Panc1 (cell line): ENCODE results near the gene CCDC6. TPM values are rescaled to one million over a fixed set of nuclear protein-coding genes. Genes with fewer than 3 reads are reported as not detected.

ENCODE experiments used
- ATAC-seq: fragments of 200-7000 bp; cut with Tn5 transposase; 2 replicates; pipeline ENCODE4 v1.9.1; 2020; ENCODE audit warnings: mild to moderate bottlenecking, moderate library complexity
- BruUV-seq: library from RNA; stranded (reverse); fragments of 400-500 nt; replicated peaks from 2 replicates; lab custom pipeline; 2021; lab: Mats Ljungman, UMichigan
- CTCF ChIA-PET: fragments of 300-600 bp; sonication (Branson Sonifier 250); formaldehyde crosslinking; loops from one replicate; lab custom pipeline; 2022; ENCODE audit warnings: antibody characterized with exemption; lab: Charles Lee
- POLR2A ChIA-PET: fragments of 300-600 bp; sonication (Branson Sonifier 250); formaldehyde crosslinking; loops from one replicate; lab custom pipeline; 2022; ENCODE audit warnings: antibody characterized with exemption; lab: Charles Lee
- DNase-seq: peaks from one replicate; pipeline ENCODE4 v3.0.0-alpha.2; 2010; ENCODE audit warnings: low read depth, low spot score
- H3K27ac ChIP-seq: 2 replicates; pipeline ENCODE4 v1.5.1; 2011; ENCODE audit warnings: mild to moderate bottlenecking, low read length, inconsistent platforms
- H3K27me3 ChIP-seq: fragments of 200-500 bp; sonication (Bioruptor generic); 2 replicates; pipeline ENCODE4 v1.6.0; 2014; ENCODE audit warnings: low read length, inconsistent platforms; ENCODE audit not compliant: control insufficient read depth, insufficient read depth
- H3K36me3 ChIP-seq: fragments of 200-500 bp; sonication (Bioruptor generic); 2 replicates; pipeline ENCODE4 v1.5.1; 2014; ENCODE audit warnings: inconsistent platforms, mild to moderate bottlenecking, low read length, moderate library complexity; ENCODE audit not compliant: control insufficient read depth, insufficient read depth
- H3K4me1 ChIP-seq: 2 replicates; pipeline ENCODE4 v1.5.1; 2011; ENCODE audit warnings: inconsistent platforms, mild to moderate bottlenecking, low read length, moderate library complexity; ENCODE audit not compliant: control insufficient read depth, insufficient read depth
- H3K4me3 ChIP-seq, 2 experiments: 2 replicates each; pipeline ENCODE4 v1.5.1; 2011 to 2012; ENCODE audit warnings: low read depth in 2 of 2, low read length in 2 of 2, mild to moderate bottlenecking in 2 of 2, inconsistent platforms in 1 of 2, moderate library complexity in 1 of 2
- H3K9me3 ChIP-seq: fragments of 200-500 bp; sonication (Bioruptor generic); 2 replicates; pipeline ENCODE4 v1.5.1; 2014; ENCODE audit warnings: low read depth, mild to moderate bottlenecking, inconsistent platforms, low read length, moderate library complexity; ENCODE audit not compliant: control insufficient read depth, insufficient read depth
- CTCF ChIP-seq: fragments of 450-650 bp; IDR thresholded peaks from 2 replicates; pipeline ENCODE4 v1.5.1; 2017; ENCODE audit warnings: mild to moderate bottlenecking
- POLR2AphosphoS5 ChIP-seq: IDR thresholded peaks from 2 replicates; pipeline ENCODE4 v1.6.1; 2012; ENCODE audit warnings: mild to moderate bottlenecking, low read depth, low read length, moderate library complexity
- REST ChIP-seq, 2 experiments: IDR thresholded peaks; 2 replicates each; pipeline ENCODE4 v1.6.1; 2011 to 2012; ENCODE audit warnings: low read depth in 2 of 2, control low read depth in 1 of 2, low read length in 1 of 2, mild to moderate bottlenecking in 1 of 2, moderate library complexity in 1 of 2; ENCODE audit not compliant: insufficient read depth in 1 of 2
- SIN3A ChIP-seq: IDR thresholded peaks from 2 replicates; pipeline ENCODE4 v1.6.1; 2012; ENCODE audit warnings: low read depth, mild to moderate bottlenecking, low read length, moderate library complexity, borderline replicate concordance; ENCODE audit not compliant: insufficient read depth
- TCF7L2 ChIP-seq: IDR thresholded peaks from 2 replicates; pipeline ENCODE4 v1.6.1; 2011; ENCODE audit warnings: mild to moderate bottlenecking, low read depth, low read length, inconsistent platforms
- in situ Hi-C: cut with HindIII; loops from 2 replicates; pipeline ENCODE4 v1.10.0; 2016; ENCODE audit warnings: low sequenced_read_pairs, low pct_unique_long_range_greater_than_20kb
- intact Hi-C: fragments of 100-400 bp; cut with micrococcal nuclease; formaldehyde crosslinking; loops from one replicate; pipeline ENCODE4 v1.10.0; 2022; ENCODE audit not compliant: unreplicated experiment
- total RNA-seq: library from RNA; stranded (reverse); gene quantifications from one replicate; pipeline ENCODE4 v1.2.1, GENCODE V29; 2021; ENCODE audit not compliant: unreplicated experiment

Gene CCDC6
- total RNA-seq, 1 experiment from 2014 or later = 48.7 TPM

GRCh38 chr10:59804220-59804619 lies 102.1 kb downstream of the CCDC6 start:
- CTCF ChIA-PET = no interaction called here

GRCh38 chr10:59803714-59804113 lies 102.6 kb downstream of the CCDC6 start:
- in situ Hi-C loops = no loop called here

More at GRCh38 chr10:59804220-59804619, 102.1 kb downstream of the CCDC6 start:
- Histone ChIP-seq H3K4me3 (no peak overlapping the region), H3K27me3 (no peaks in the 10 kb centered on the region), H3K9me3 (no peaks in the 10 kb centered on the region), H3K4me1 (no peaks in the 10 kb centered on the region), H3K36me3 (peaks cover 17% of the 10 kb centered on the region), H3K27ac (no peak overlapping the region)
- ATAC-seq (no peak), DNase-seq (no peak)
- POLR2A ChIA-PET = no interaction called here
- no peak for TF ChIP-seq SIN3A
- in situ Hi-C loops (no loop called here), intact Hi-C loops (no loop called here)
- BruUV-seq = no TSS peak

More at GRCh38 chr10:59803714-59804113, 102.6 kb downstream of the CCDC6 start:
- no TSS peak for BruUV-seq
- no peak overlapping the region for H3K4me3 ChIP-seq
- ATAC-seq (no peak), DNase-seq (no peak)
- POLR2A ChIA-PET = no interaction called here
- TF ChIP-seq CTCF = no peak
- TF ChIP-seq POLR2AphosphoS5 = no peak
- no peak for TF ChIP-seq SIN3A
- TF ChIP-seq TCF7L2 = no peak
- TF ChIP-seq REST (IDR thresholded peaks at IDR 0.05; ENCODE audit: insufficient read depth in 1 of 2, low read depth in 2 of 2, low read length in 1 of 2) = no peak
- intact Hi-C loops = no loop called here
- CTCF ChIA-PET = no interaction called here
- peaks cover 17% of the 10 kb centered on the region for H3K36me3 ChIP-seq
- no peaks in the 10 kb centered on the region for H3K9me3 ChIP-seq
- no peak overlapping the region for H3K27ac ChIP-seq
- no peaks in the 10 kb centered on the region for H3K27me3 ChIP-seq
- no peaks in the 10 kb centered on the region for H3K4me1 ChIP-seq
